HepG2 (cell line): Measurements from ENCODE around the gene VPS9D1. TPM values are rescaled to one million over a fixed set of nuclear protein-coding genes. Genes with fewer than 3 reads are reported as not detected.

Experiments used
- CHD4 ChIP-seq: fragments of 200-600 bp; sonication (generic); IDR thresholded peaks from 2 replicates; pipeline ENCODE4 v1.7.0; 2017; ENCODE audit warnings: mild to moderate bottlenecking, low read length, borderline replicate concordance
- CSRNP2 ChIP-seq: sonication (generic); formaldehyde crosslinking; conservative IDR thresholded peaks from 2 replicates; pipeline ENCODE4 v1.8.0; 2022; ENCODE audit warnings: low read depth, missing genetic modification reagents
- HMGXB4 ChIP-seq, 2 experiments: sonication (generic) in 1 of 2; formaldehyde crosslinking in 1 of 2; IDR thresholded peaks; 2 replicates each; pipeline versions ENCODE4 v1.4.0 to v1.6.1; 2018 to 2020; ENCODE audit warnings: missing genetic modification reagents in 2 of 2, borderline replicate concordance in 1 of 2, low read depth in 1 of 2, mild to moderate bottlenecking in 1 of 2, missing biosample characterization in 1 of 2
- MZF1 ChIP-seq: sonication (generic); formaldehyde crosslinking; IDR thresholded peaks from 2 replicates; pipeline ENCODE4 v1.8.1; 2023; ENCODE audit warnings: mild to moderate bottlenecking, missing genetic modification reagents, borderline replicate concordance
- NKX3-1 ChIP-seq: sonication (generic); formaldehyde crosslinking; IDR thresholded peaks from 2 replicates; pipeline ENCODE4 v1.5.0; 2020; ENCODE audit warnings: missing genetic modification reagents
- ONECUT2 ChIP-seq: sonication (generic); formaldehyde crosslinking; IDR thresholded peaks from 2 replicates; pipeline ENCODE4 v1.4.0; 2020; ENCODE audit warnings: missing genetic modification reagents
- ZBTB2 ChIP-seq: sonication (generic); formaldehyde crosslinking; IDR thresholded peaks from 2 replicates; pipeline ENCODE4 v1.8.0; 2022; ENCODE audit warnings: low read depth, missing genetic modification reagents
- ZNF142 ChIP-seq: sonication (generic); formaldehyde crosslinking; IDR thresholded peaks from 2 replicates; pipeline ENCODE4 v1.4.0; 2020; ENCODE audit warnings: missing genetic modification reagents
- ZNF256 ChIP-seq: sonication (generic); formaldehyde crosslinking; conservative IDR thresholded peaks from 2 replicates; pipeline ENCODE4 v1.4.0; 2020; ENCODE audit warnings: missing genetic modification reagents
- ZNF546 ChIP-seq: sonication (generic); formaldehyde crosslinking; conservative IDR thresholded peaks from 2 replicates; pipeline ENCODE4 v1.8.1; 2023; ENCODE audit warnings: mild to moderate bottlenecking, missing genetic modification reagents
- ZNF749 ChIP-seq: sonication (generic); formaldehyde crosslinking; IDR thresholded peaks from 2 replicates; pipeline ENCODE4 v1.8.0; 2022; ENCODE audit warnings: mild to moderate bottlenecking, missing genetic modification reagents, moderate library complexity, borderline replicate concordance
- ZSCAN5A ChIP-seq: sonication (generic); formaldehyde crosslinking; IDR thresholded peaks from 2 replicates; pipeline ENCODE4 v1.8.0; 2022; ENCODE audit warnings: mild to moderate bottlenecking, missing genetic modification reagents, borderline replicate concordance
- polyA plus RNA-seq, 8 experiments: library from polyadenylated mRNA; depleted of rRNA in 3 of 8; stranded (reverse) in 7 of 8; unstranded in 1 of 8; fragments of >200 nt; fragmentation: Illumina TruSeq in 4 of 8; extraction: Trizol in 4 of 8; gene quantifications; 2 replicates each; pipeline versions ENCODE4 v1.2.1 to v1.2.3, GENCODE V29; 2011 to 2016; ENCODE audit warnings: low read depth in 4 of 8, missing spikeins in 1 of 8, mixed read lengths in 1 of 8; ENCODE audit not compliant: insufficient read depth in 1 of 8
- total RNA-seq, 5 experiments: library from RNA; depleted of rRNA; stranded (reverse); fragments of >200 nt; fragmentation: Illumina TruSeq; extraction: Trizol; gene quantifications; 2 replicates each; pipeline ENCODE4 v1.2.3, GENCODE V29; 2016; ENCODE audit warnings: low read depth in 1 of 5

Gene VPS9D1
- total and polyA plus RNA-seq, 2 of the 13 experiments (the other 11 are each of a cell fraction or from before 2014, with no cell fraction given), result 10.1 to 13.2 TPM

GRCh38 chr16:89657442-89658220 is 63.1 kb downstream of the VPS9D1 start, which contains the start of the genes CHMP1A and SPATA33 (continued):
- no peak; the same call in 1 of the 2 replicates for TF ChIP-seq ZSCAN5A (CRISPR knock-in tag)
- TF ChIP-seq MZF1, result no peak
- TF ChIP-seq ZBTB2 (CRISPR knock-in tag), result peak; percentile 81; the same call in 1 of the 2 replicates
- no peak for TF ChIP-seq ZNF142 (CRISPR knock-in tag)
- no peak for TF ChIP-seq CSRNP2 (CRISPR knock-in tag)
- no peak for TF ChIP-seq CHD4
- TF ChIP-seq NKX3-1 (CRISPR knock-in tag), result 0 out of 2 replicates have a peak, but pooled peaks have one; percentile 49
- TF ChIP-seq HMGXB4 (CRISPR knock-in tag; IDR thresholded peaks at IDR 0.05; ENCODE audit: borderline replicate concordance in 1 of 2, low read depth in 1 of 2), result peak; percentile 77 to 86; a peak in 3 of 4 replicates
- peak; percentile 50; the same call in 1 of the 2 replicates for TF ChIP-seq ZNF749
- TF ChIP-seq ZNF256, result peak; percentile 78; the same call in 1 of the 2 replicates
- TF ChIP-seq ZNF546, result no peak
- TF ChIP-seq ONECUT2 (CRISPR knock-in tag), result peak; percentile 63; the same call in 1 of the 2 replicates
